Small intestine (tissue), 7 donors: ENCODE results near the gene ANKRD18A. TPM values are rescaled to one million over a fixed set of nuclear protein-coding genes. Genes with fewer than 3 reads are reported as not detected.
"Not testable (repeated sequence)": the region's sequence is repeated elsewhere in the genome, so short reads cannot be mapped to it uniquely, and the experiment has no call there.

Source experiments
- DNase-seq, 2 donors: peaks; one replicate each; pipeline versions ENCODE4 v3.0.0 to v3.0.0-alpha.2; 2013
- FAIRE-seq: peaks from 2 replicates; lab custom pipeline; 2012; peaks lifted over from hg19 to GRCh38; lab: Jason Lieb, UNC
- H3K27ac ChIP-seq, 3 donors: one replicate each; pipeline ENCODE4 v1.5.1; 2013; ENCODE audit warnings: low read length in 2 of 3, mild to moderate bottlenecking in 2 of 3, control low read depth in 1 of 3, inconsistent platforms in 1 of 3, low read depth in 1 of 3, moderate library complexity in 1 of 3
- H3K27me3 ChIP-seq, 3 donors: one replicate each; pipeline ENCODE4 v1.6.1; 2013; ENCODE audit warnings: low read length in 3 of 3, inconsistent platforms in 1 of 3; ENCODE audit not compliant: control insufficient read depth in 3 of 3, insufficient read depth in 3 of 3
- H3K36me3 ChIP-seq, 3 donors: one replicate each; pipeline ENCODE4 v1.6.1; 2013; ENCODE audit warnings: low read length in 3 of 3, inconsistent platforms in 1 of 3, low read depth in 1 of 3, mild to moderate bottlenecking in 1 of 3, moderate library complexity in 1 of 3; ENCODE audit not compliant: control insufficient read depth in 3 of 3, insufficient read depth in 2 of 3
- H3K4me1 ChIP-seq, 3 donors: one replicate each; pipeline ENCODE4 v1.6.1; 2013; ENCODE audit warnings: low read length in 2 of 3, inconsistent platforms in 1 of 3, low read depth in 1 of 3, mild to moderate bottlenecking in 1 of 3, moderate library complexity in 1 of 3; ENCODE audit not compliant: control insufficient read depth in 3 of 3, insufficient read depth in 2 of 3
- H3K4me3 ChIP-seq, 3 donors: one replicate each; pipeline ENCODE4 v1.5.1; 2013; ENCODE audit warnings: low read length in 3 of 3, control low read depth in 1 of 3, inconsistent platforms in 1 of 3, low read depth in 1 of 3, mild to moderate bottlenecking in 1 of 3, moderate library complexity in 1 of 3
- H3K9me3 ChIP-seq, 2 donors: one replicate each; pipeline ENCODE4 v1.6.1; 2013; ENCODE audit warnings: low read depth in 1 of 2, low read length in 1 of 2; ENCODE audit not compliant: control insufficient read depth in 2 of 2, insufficient read depth in 1 of 2
- WGBS, 3 donors: extraction: QIAGEN DNeasy Blood & Tissue Kit; methylation state at CpG; one replicate each; pipeline ENCODE4 v1.1.7; 2013; 5-methylcytosine and 5-hydroxymethylcytosine counted together
- polyA plus RNA-seq, 4 donors: library from polyadenylated mRNA; stranded (reverse) in 3 of 4; unstranded in 1 of 4; fragments of 200-250 nt in 3 of 4; fragments of 120-200 nt in 1 of 4; gene quantifications; one replicate each; pipeline versions ENCODE4 v1.2.1 to v1.2.3, GENCODE V29; 2013
- donor health status: healthy with polysubstance abuse.
- donor health status: control.
- donor health status: control.
- donor health status: Bipolar disorder and iron deficiency.
- donor health status: healthy.

The ANKRD18A gene
- polyA plus RNA-seq, 4 donors: 0.27 to 1.2 (median 0.53) TPM

DNA sequence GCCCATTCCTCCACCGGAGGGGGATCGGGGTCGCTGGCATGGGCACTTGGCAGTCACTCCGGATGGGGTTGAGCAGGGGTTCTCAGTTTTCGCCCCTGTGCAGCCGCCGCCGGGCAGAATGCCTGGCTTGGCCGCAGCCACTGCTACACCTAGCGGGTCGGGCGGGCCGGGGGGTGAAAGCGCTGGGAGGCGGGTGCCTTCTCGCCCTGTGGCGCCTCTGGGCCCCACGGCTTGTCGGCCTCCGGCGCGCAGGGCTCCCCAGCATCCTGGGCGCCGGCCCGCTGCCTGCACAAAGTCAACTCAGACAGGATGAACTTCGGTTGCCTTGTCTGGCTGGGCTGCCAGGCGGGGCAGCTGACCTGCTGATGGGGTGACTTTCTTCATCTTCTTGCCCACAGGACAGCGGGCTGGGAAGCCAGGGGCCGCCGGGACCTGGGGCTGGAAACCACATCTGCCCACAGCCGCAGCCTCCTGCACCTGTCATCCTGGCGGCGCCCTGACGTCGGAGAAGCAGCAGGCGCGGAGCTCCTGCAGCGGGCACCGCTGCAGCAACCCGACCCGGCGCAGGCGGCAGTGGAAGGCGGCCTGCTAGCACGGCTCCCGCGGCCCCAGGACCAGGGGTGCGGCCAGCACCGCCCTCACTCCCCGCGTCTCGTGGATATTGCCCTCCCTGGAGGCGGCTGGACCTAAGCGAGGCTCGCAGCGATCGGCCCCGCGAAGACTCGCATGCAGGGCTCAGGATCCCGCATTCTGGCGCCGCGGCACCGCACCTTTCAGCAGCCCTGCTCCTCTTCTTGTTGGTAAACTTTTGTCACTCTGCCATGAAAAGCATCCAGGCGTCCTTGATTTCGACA is 1.3 kb upstream of the ANKRD18A start:
- Histone ChIP-seq H3K4me1 (peaks cover 0 to 7% (median 3%) of the 10 kb centered on the region in 3 donors), H3K4me3 (peak overlapping the region in 2 of 3 donors; percentile 47 to 51), H3K36me3 (no peaks in the 10 kb centered on the region), H3K9me3 (peaks cover 0 to 4% of the 10 kb centered on the region in 2 donors), H3K27me3 (peaks cover 0 to 44% (median 7%) of the 10 kb centered on the region in 3 donors), H3K27ac (no peak overlapping the region)
- DNase-seq (peak; percentile 45 to 64), FAIRE-seq (no peak)
- WGBS, 3 donors: 1 to 4% (median 1%) methylated on average over 56 to 67 of the region's 67 CpGs

- H3K27ac ChIP-seq: peak overlapping the region; percentile 48 to 79 (median 57)
- H3K9me3 ChIP-seq: no peaks in the 10 kb centered on the region
- peaks cover 0 to 7% (median 3%) of the 10 kb centered on the region in 3 donors for H3K4me1 ChIP-seq
- H3K36me3 ChIP-seq: no peaks in the 10 kb centered on the region
- H3K27me3 ChIP-seq: peaks cover 0 to 46% (median 7%) of the 10 kb centered on the region in 3 donors
- DNase-seq (peak; percentile 25 to 39), FAIRE-seq (no peak)
- peak overlapping the region; percentile 27 to 72 (median 51) for H3K4me3 ChIP-seq
- WGBS, 3 donors: 2 to 3% (median 2%) methylated on average over 55 to 58 of the region's 58 CpGs
Observed at GRCh38 chr9:38619556-38620447, 594 bp downstream of the ANKRD18A start.

- H3K36me3 ChIP-seq, H3K9me3 ChIP-seq, H3K27ac ChIP-seq, FAIRE-seq, H3K4me1 ChIP-seq, H3K27me3 ChIP-seq, DNase-seq, H3K4me3 ChIP-seq: not testable (repeated sequence)
- WGBS, 3 donors: 16 to 21% (median 19%) methylated on average over 2 of the region's 2 CpGs
Observed at GRCh38 chr9:38598029-38598745, 22.2 kb downstream of the ANKRD18A start.

DNA sequence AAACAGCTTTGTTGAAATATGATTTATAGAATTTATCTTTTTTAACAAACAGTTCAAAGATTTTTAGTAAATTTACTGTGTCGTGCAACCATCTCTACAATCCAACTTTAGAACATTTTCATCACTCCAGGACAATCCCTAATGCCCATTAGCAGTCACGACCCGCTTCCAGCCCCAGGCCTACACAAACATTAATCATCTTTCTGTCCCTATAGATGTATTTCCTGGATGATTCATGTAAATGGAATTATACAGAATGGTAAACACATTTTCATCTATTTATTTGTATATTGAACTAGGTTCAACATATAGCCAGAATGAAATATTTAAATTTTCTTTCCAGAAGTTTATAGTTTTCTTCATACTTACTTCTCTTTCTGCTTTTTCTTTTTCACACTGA is 25.3 kb downstream of the ANKRD18A start:
- FAIRE-seq, H3K9me3 ChIP-seq, H3K36me3 ChIP-seq, H3K27ac ChIP-seq, DNase-seq, H3K4me1 ChIP-seq, H3K4me3 ChIP-seq, H3K27me3 ChIP-seq: not testable (repeated sequence)
- 71 to 87% (median 82%) methylated on average over 3 of the region's 3 CpGs for WGBS, 3 donors

DNA sequence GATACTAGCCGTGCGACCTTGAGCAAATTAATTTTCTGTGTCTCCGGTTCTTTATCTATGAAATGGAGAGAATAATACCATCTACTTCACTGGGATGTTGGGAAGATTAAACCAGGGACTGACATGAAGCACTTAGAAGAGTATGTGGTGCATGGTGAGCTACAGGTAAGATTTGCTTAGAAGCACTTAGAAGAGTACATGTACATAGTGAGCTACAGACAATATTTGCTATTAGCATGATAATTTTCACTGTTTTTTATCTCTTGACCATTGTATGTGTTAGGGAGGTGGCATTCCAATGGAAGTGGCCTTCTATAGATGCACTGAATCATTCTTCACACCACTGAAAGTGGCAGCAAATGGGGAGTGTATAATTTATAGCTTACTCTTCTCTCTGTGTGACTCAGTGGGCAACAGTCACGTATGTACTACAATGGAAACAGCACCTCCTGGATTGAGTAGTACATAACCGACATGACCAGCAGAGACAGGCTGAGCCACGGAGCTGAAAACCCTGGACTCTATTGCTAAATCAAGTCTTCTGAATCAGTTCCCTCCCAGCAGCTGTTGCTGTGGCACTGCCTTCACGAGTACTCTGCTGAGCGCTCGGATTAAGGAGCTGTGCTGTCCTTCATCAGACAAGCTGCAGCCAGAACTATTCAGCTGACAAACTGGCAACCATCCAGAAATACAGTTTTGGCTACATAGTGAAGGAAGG is 28.9 kb downstream of the ANKRD18A start:
- not testable (repeated sequence) for DNase-seq, H3K27me3 ChIP-seq, FAIRE-seq, H3K27ac ChIP-seq, H3K4me1 ChIP-seq, H3K9me3 ChIP-seq, H3K36me3 ChIP-seq, H3K4me3 ChIP-seq
- WGBS, 3 donors: 70 to 87% (median 81%) methylated on average over 8 to 9 of the region's 9 CpGs

DNA sequence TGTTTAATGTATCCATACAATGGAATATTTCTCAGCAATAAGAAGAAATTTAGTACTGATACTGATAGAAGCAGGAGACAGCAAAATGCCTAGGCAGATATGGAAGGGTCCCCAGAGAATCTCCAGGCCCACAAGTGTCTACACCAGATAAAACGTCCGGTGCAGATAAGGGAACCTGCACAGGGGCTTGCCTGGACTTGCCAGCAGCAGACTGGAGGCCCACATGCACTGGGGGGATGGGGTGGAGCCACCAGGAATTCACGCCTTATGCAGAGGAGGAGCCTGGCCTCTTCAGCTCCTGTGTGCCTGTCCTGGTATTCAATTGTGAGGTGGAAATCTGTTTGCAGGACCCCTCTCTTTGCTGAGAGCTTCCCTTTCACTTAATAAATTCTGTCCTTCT is 36.6 kb downstream of the ANKRD18A start:
- DNase-seq, H3K4me1 ChIP-seq, H3K27ac ChIP-seq, H3K9me3 ChIP-seq, H3K27me3 ChIP-seq, H3K4me3 ChIP-seq, H3K36me3 ChIP-seq, FAIRE-seq: not testable (repeated sequence)
- 59 to 76% (median 67%) methylated on average over 3 of the region's 3 CpGs for WGBS, 3 donors

- H3K9me3 ChIP-seq, H3K4me1 ChIP-seq, H3K36me3 ChIP-seq, FAIRE-seq, H3K27me3 ChIP-seq, DNase-seq, H3K27ac ChIP-seq, H3K4me3 ChIP-seq: not testable (repeated sequence)
- 86 to 93% (median 92%) methylated on average over 3 of the region's 3 CpGs for WGBS, 3 donors
Observed at GRCh38 chr9:38580112-38580511, 40.3 kb downstream of the ANKRD18A start.
